Uterus (tissue), 2 donors: Measurements from ENCODE around the gene PLIN1.

Experiments used
- CTCF ChIP-seq, 4 experiments: fragments of 200-600 bp in 2 of 4; fragments of 450-650 bp in 2 of 4; sonication (generic) in 2 of 4; IDR thresholded peaks; one replicate each; pipeline ENCODE4 v1.5.1; 2016 to 2019; ENCODE audit warnings: antibody characterized with exemption in 4 of 4, mild to moderate bottlenecking in 2 of 4, moderate library complexity in 1 of 4
- POLR2A ChIP-seq, 2 donors: fragments of 450-650 bp; IDR thresholded peaks; one replicate each; pipeline ENCODE4 v1.6.1; 2016; ENCODE audit warnings: antibody characterized with exemption in 2 of 2, mild to moderate bottlenecking in 1 of 2, moderate library complexity in 1 of 2

GRCh38 chr15:89725064-89725463, 45.9 kb upstream of the PLIN1 start:
- TF ChIP-seq CTCF (IDR thresholded peaks at IDR 0.05) (no peak), POLR2A (IDR thresholded peaks at IDR 0.05) (no peak)
